ENCODE results near the gene CTDSP2. TPM values are rescaled to one million over a fixed set of nuclear protein-coding genes. Genes with fewer than 3 reads are reported as not detected.

CTDSP2 gene, protein sequence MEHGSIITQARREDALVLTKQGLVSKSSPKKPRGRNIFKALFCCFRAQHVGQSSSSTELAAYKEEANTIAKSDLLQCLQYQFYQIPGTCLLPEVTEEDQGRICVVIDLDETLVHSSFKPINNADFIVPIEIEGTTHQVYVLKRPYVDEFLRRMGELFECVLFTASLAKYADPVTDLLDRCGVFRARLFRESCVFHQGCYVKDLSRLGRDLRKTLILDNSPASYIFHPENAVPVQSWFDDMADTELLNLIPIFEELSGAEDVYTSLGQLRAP
- total RNA-seq (2014; rRNA removed; shearing (Covaris generic)) (97.3 and 109 TPM in 2 replicates), polyA plus RNA-seq (2016; fragmentation: Nextera tagmentation; extraction: Ambion mirVana) (51.7 and 52.7 TPM in 2 replicates)

DNA sequence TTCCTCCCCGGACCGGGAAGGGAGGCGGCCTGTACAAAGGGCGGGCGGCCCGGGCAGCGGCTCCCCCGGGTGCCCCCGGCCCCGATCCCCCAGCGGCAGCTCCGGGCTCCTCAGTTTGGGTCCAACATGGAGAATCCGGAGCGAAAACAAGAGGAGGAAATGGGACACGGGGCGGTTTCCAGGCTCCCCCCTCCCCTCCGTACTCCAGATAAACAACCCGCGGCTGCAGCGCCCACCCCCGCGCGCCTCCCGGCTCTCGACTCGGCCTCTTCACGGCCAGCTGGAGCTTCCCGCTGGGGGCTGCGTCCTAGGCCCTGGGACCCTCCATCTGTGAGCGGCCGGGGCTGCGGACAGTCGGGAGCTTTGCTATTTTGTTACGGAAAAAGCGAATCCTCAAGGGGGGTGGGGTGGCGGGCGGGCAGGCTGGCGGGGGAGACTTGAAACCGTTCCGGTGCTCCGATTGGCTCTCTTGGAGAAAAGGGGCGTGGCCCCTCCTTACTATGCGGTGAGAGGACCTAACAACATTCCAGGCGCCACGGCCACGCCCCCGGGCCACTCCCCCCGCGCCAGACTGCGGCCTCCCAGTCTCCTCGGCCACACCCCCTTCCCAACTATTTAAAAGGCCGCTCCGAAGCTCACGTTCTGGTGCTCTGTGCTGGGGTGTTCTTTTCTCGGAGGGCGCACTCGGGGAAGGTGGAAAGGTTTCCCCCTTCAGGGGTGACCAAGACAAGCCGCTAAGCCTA is at the start of gene CTDSP2:
Gene CTDSP2, minus strand, starts transcription at position 153 of the 743 bp plus-strand sequence. CDS start 294 bp downstream, outside the sequence.
- Histone ChIP-seq H3K9me3 (ENCODE audit: low read depth) (no peaks in the 10 kb centered on the region), H2AFZ (peak within 1 kb of the TSS; percentile 86), H3K9ac (peak within 1 kb of the TSS; percentile 98), H3K4me2 (ENCODE audit: unreplicated experiment) (peak within 1 kb of the TSS; percentile 84), H3K27me3 (replicated peaks; ENCODE audit: insufficient read depth) (no peaks in the 10 kb centered on the region), H3K79me2 (ENCODE audit: insufficient read depth) (peaks cover 47% of the 10 kb centered on the region), H4K20me1 (ENCODE audit: insufficient read depth) (peaks cover 14% of the 10 kb centered on the region), H3F3A (ENCODE audit: insufficient read depth) (peaks cover 28% of the 10 kb centered on the region), H3K27ac (peak within 1 kb of the TSS; percentile 98), H3K9me2 (ENCODE audit: insufficient read depth) (no peaks in the 10 kb centered on the region), H3K4me1 (ENCODE audit: insufficient read depth) (peaks cover 27% of the 10 kb centered on the region), H3K4me3 (peak within 1 kb of the TSS; percentile 98), H3K36me3 (ENCODE audit: low read depth) (no peaks in the 10 kb centered on the region)
- peak; percentile 99 for DNase-seq
- in situ Hi-C loops (cut with MboI), result no loop called here
- WGBS, 2 experiments (ENCODE audit: low coverage in 1 of 2, low lambda C conversion rate in 2 of 2, missing lambda C conversion rate in 2 of 2), result 1 to 2% methylated on average over 28 to 52 of the region's 58 CpGs
- TF ChIP-seq EZH2 (IDR thresholded peaks at IDR 0.05; ENCODE audit: insufficient read depth, poor library complexity, severe bottlenecking) (no peak), EZH2phosphoT487 (IDR thresholded peaks at IDR 0.05; ENCODE audit: insufficient read depth, low read depth) (no peak)

DNA sequence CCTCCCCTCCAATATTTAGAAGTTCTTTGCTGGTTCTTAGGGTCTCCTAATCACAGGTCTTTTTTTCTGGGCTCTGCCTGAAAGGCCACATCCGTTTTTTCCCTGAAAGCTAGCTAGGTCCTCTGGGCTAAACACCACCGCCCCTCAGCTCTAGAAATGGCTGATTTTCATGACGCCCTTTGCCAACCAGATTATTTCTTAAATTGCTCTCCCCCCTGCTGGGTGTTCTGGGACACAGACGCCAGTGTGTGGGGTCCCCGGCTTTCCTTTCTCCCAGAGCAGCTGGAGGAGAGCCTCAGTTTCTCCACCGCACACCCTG is 49.5 kb upstream of the CTDSP2 start:
- Histone ChIP-seq H3K9me3 (ENCODE audit: low read depth) (no peaks in the 10 kb centered on the region), H2AFZ (peak overlapping the region; percentile 76), H3K4me1 (ENCODE audit: insufficient read depth) (peaks cover 73% of the 10 kb centered on the region), H3K79me2 (ENCODE audit: insufficient read depth) (no peaks in the 10 kb centered on the region), H3F3A (ENCODE audit: insufficient read depth) (peaks cover 54% of the 10 kb centered on the region), H3K4me3 (peak overlapping the region; percentile 65), H3K9ac (peak overlapping the region; percentile 86), H4K20me1 (ENCODE audit: insufficient read depth) (no peaks in the 10 kb centered on the region), H3K27ac (peak overlapping the region; percentile 98), H3K36me3 (ENCODE audit: low read depth) (no peaks in the 10 kb centered on the region), H3K4me2 (ENCODE audit: unreplicated experiment) (peak overlapping the region; percentile 78), H3K9me2 (ENCODE audit: insufficient read depth) (no peaks in the 10 kb centered on the region), H3K27me3 (replicated peaks; ENCODE audit: insufficient read depth) (no peaks in the 10 kb centered on the region)
- peak; percentile 57 for DNase-seq
- TF ChIP-seq EZH2phosphoT487 (IDR thresholded peaks at IDR 0.05; ENCODE audit: insufficient read depth, low read depth) (no peak), EZH2 (IDR thresholded peaks at IDR 0.05; ENCODE audit: insufficient read depth, poor library complexity, severe bottlenecking) (no peak)
- WGBS, 2 experiments (ENCODE audit: low coverage in 1 of 2, low lambda C conversion rate in 2 of 2, missing lambda C conversion rate in 2 of 2), result 2 to 4% methylated on average over 6 of the region's 6 CpGs
- in situ Hi-C loops (cut with MboI), result no loop called here

DNA sequence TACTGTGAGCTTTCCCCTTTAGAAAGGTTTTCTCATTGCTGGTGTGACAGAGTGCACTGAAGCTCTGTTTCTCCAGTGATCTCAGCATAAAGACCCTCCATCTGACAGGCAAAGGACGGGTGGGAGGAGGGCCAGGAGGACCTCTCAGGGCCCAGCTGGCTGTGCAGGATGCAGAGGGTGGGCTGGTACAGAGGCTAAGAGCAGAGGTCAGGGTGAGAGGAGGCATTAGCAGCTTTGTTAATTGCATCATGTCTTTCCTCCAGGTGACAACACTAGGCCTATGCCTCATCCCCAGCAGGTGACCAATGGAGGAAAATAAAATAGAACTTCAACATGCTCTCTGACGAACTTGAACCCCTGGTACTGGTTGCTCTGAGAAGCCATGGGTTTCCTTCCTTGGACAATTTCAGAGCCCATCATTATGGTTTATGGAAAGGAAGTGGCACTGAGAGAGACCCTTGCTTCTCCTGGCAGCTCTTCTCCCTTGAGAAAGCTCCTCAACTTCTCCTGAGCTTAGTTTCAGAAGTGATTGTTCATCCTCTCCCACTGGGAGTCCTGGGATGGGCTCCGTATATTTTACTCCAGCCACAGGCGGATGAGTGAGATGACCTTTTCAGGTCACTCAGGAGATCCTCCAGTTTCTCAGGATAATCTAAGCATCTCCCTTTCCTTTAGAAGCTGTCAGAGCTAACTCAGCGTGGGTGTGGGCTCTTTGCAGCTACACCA is 49.0 kb upstream of the CTDSP2 start:
- Histone ChIP-seq H3K9me3 (ENCODE audit: low read depth) (no peaks in the 10 kb centered on the region), H3K36me3 (ENCODE audit: low read depth) (no peaks in the 10 kb centered on the region), H3K27me3 (replicated peaks; ENCODE audit: insufficient read depth) (no peaks in the 10 kb centered on the region), H3K4me1 (ENCODE audit: insufficient read depth) (peaks cover 78% of the 10 kb centered on the region), H3K4me2 (ENCODE audit: unreplicated experiment) (peak overlapping the region; percentile 78), H3K4me3 (peak overlapping the region; percentile 65; the same call in 1 of the 2 replicates), H3K9me2 (ENCODE audit: insufficient read depth) (no peaks in the 10 kb centered on the region), H3K9ac (peak overlapping the region; percentile 86), H3K27ac (peak overlapping the region; percentile 98), H2AFZ (peak overlapping the region; percentile 76), H4K20me1 (ENCODE audit: insufficient read depth) (no peaks in the 10 kb centered on the region), H3F3A (ENCODE audit: insufficient read depth) (peaks cover 59% of the 10 kb centered on the region), H3K79me2 (ENCODE audit: insufficient read depth) (no peaks in the 10 kb centered on the region)
- in situ Hi-C loops (cut with MboI), result no loop called here
- no peak for TF ChIP-seq EZH2 (IDR thresholded peaks at IDR 0.05; ENCODE audit: insufficient read depth, poor library complexity, severe bottlenecking)
- no peak for TF ChIP-seq EZH2phosphoT487 (IDR thresholded peaks at IDR 0.05; ENCODE audit: insufficient read depth, low read depth)
- WGBS, 2 experiments (ENCODE audit: low coverage in 1 of 2, low lambda C conversion rate in 2 of 2, missing lambda C conversion rate in 2 of 2), result 27 to 33% methylated on average over 5 of the region's 5 CpGs
- DNase-seq, result peak; percentile 51

Data from GM23248 (cell line).